Activated CD4-positive, alpha-beta T cell treated with anti-CD3 and anti-CD28 coated beads, Interleukin-2, amount 10 ng/mL, durations not matched to agents 24 days and 14 days (primary cell): ENCODE results near the gene NDUFA9. TPM values are rescaled to one million over a fixed set of nuclear protein-coding genes. Genes with fewer than 3 reads are reported as not detected.

Experiments
- DNase-seq: peaks from one replicate; pipeline ENCODE4 v3.0.0; 2022
- H3K27ac Mint-ChIP-seq: one replicate; pipeline ENCODE4 v1.8.0; 2022; ENCODE audit warnings: mild to moderate bottlenecking, mixed read lengths
- H3K27me3 Mint-ChIP-seq: one replicate; pipeline ENCODE4 v1.8.0; 2022; ENCODE audit warnings: mixed read lengths
- H3K36me3 Mint-ChIP-seq: one replicate; pipeline ENCODE4 v1.8.0; 2022; ENCODE audit warnings: low read depth, mild to moderate bottlenecking, mixed read lengths
- H3K4me1 Mint-ChIP-seq: one replicate; pipeline ENCODE4 v1.8.0; 2021; ENCODE audit warnings: mixed read lengths
- H3K4me3 Mint-ChIP-seq: one replicate; pipeline ENCODE4 v1.8.0; 2022; ENCODE audit warnings: mild to moderate bottlenecking, moderate library complexity, mixed read lengths
- H3K9me3 Mint-ChIP-seq: one replicate; pipeline ENCODE4 v1.8.0; 2021; ENCODE audit warnings: mixed read lengths
- intact Hi-C: fragments of 100-400 bp; cut with micrococcal nuclease; formaldehyde crosslinking; loops from one replicate; pipeline ENCODE4 v1.15.1; 2023
- total RNA-seq: library from RNA; stranded (reverse); gene quantifications from 2 replicates; pipeline ENCODE4 v1.2.3, GENCODE V29; 2022

NDUFA9 gene
- 130 and 139 TPM in 2 replicates for total RNA-seq

GRCh38 chr12:4648501-4649357 lies at the start of gene NDUFA9, which contains the start of gene AKAP3:
TSS of gene NDUFA9 (plus strand) at chr12:4649114. CDS start at chr12:4649127, 13 bp downstream.
TSS of gene AKAP3 (minus strand) at chr12:4649051. CDS start at chr12:4638196, 10,855 bp downstream.
- Mint-ChIP-seq H3K9me3 (no peaks in the 10 kb centered on the region), H3K4me1 (peaks cover 36% of the 10 kb centered on the region), H3K36me3 (peaks cover 4% of the 10 kb centered on the region), H3K27ac (peak within 1 kb of the TSS; percentile 96), H3K27me3 (peaks cover 5% of the 10 kb centered on the region), H3K4me3 (peak within 1 kb of the TSS; percentile 98)
- DNase-seq = peak; percentile 94
- intact Hi-C loops = loop anchor here (1.0 to 2.0 kb wide), 4 partner anchors 44 to 896 kb away; partner anchors contain the start of genes CRACR2A, RAD51AP1 and TIGAR

GRCh38 chr12:4603421-4603820 lies 45.5 kb upstream of the NDUFA9 start:
- peaks cover 19% of the 10 kb centered on the region for H3K27me3 Mint-ChIP-seq
- H3K9me3 Mint-ChIP-seq = no peaks in the 10 kb centered on the region
- DNase-seq = no peak
- H3K4me1 Mint-ChIP-seq = peaks cover 7% of the 10 kb centered on the region
- no peak overlapping the region for H3K27ac Mint-ChIP-seq
- no peaks in the 10 kb centered on the region for H3K36me3 Mint-ChIP-seq
- intact Hi-C loops = loop anchor here (10.0 kb wide), 1 partner anchor 151 kb away; no protein-coding TSS in a partner anchor
- no peak overlapping the region for H3K4me3 Mint-ChIP-seq

GRCh38 chr12:4603946-4604345 lies 45.0 kb upstream of the NDUFA9 start:
- Mint-ChIP-seq H3K4me3 (no peak overlapping the region), H3K4me1 (peaks cover 7% of the 10 kb centered on the region), H3K27me3 (peaks cover 19% of the 10 kb centered on the region), H3K27ac (no peak overlapping the region), H3K9me3 (no peaks in the 10 kb centered on the region), H3K36me3 (no peaks in the 10 kb centered on the region)
- DNase-seq = no peak
- intact Hi-C loops = loop anchor here (1.0 to 10.0 kb wide), 2 partner anchors 44 to 151 kb away; no protein-coding TSS in a partner anchor

- no peaks in the 10 kb centered on the region for H3K36me3 Mint-ChIP-seq
- no peaks in the 10 kb centered on the region for H3K9me3 Mint-ChIP-seq
- H3K27ac Mint-ChIP-seq = peak overlapping the region; percentile 91
- peak; percentile 94 for DNase-seq
- peaks cover 7% of the 10 kb centered on the region for H3K4me1 Mint-ChIP-seq
- peak overlapping the region; percentile 91 for H3K4me3 Mint-ChIP-seq
- peaks cover 19% of the 10 kb centered on the region for H3K27me3 Mint-ChIP-seq
- intact Hi-C loops = loop anchor here (1.0 to 10.0 kb wide), 2 partner anchors 44 to 150 kb away; no protein-coding TSS in a partner anchor
These were observed 44.2 kb upstream of the NDUFA9 start for GRCh38 chr12:4604684-4605193.

- Mint-ChIP-seq H3K4me1 (peaks cover 7% of the 10 kb centered on the region), H3K4me3 (no peak overlapping the region), H3K9me3 (no peaks in the 10 kb centered on the region), H3K27ac (no peak overlapping the region), H3K36me3 (peaks cover 4% of the 10 kb centered on the region), H3K27me3 (peaks cover 14% of the 10 kb centered on the region)
- intact Hi-C loops = loop anchor here (10.0 kb wide), 1 partner anchor 148 kb away; no protein-coding TSS in a partner anchor
- no peak for DNase-seq
These were observed 41.9 kb upstream of the NDUFA9 start for GRCh38 chr12:4607056-4607455.

- intact Hi-C loops = loop anchor here (10.0 kb wide), 1 partner anchor 146 kb away; no protein-coding TSS in a partner anchor
- H3K4me1 Mint-ChIP-seq = peaks cover 7% of the 10 kb centered on the region
- H3K4me3 Mint-ChIP-seq = no peak overlapping the region
- no peaks in the 10 kb centered on the region for H3K9me3 Mint-ChIP-seq
- H3K27me3 Mint-ChIP-seq = no peaks in the 10 kb centered on the region
- no peak overlapping the region for H3K27ac Mint-ChIP-seq
- H3K36me3 Mint-ChIP-seq = peaks cover 15% of the 10 kb centered on the region
- DNase-seq = no peak
These were observed 39.8 kb upstream of the NDUFA9 start for GRCh38 chr12:4609071-4609470.

DNA sequence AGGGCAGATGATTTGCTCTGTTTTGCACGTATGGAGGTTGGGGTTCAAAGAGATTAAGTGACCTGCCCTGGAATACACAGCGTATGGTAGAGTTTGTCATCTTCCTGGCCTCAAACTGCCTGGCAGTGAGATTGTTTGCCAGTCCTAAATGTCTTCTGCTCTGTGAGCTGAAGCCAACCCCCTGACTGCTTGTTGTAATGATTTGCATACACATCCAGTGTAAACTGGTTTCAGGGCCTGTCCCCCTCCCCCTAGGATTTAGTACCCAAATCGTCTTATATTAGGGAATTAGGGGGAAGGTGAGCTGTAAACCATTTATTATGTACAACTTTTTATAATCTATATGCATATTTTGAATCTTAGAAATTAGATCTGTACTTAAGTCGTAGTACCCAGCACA lies 38.4 kb upstream of the NDUFA9 start:
- DNase-seq = no peak
- Mint-ChIP-seq H3K27me3 (no peaks in the 10 kb centered on the region), H3K4me3 (no peak overlapping the region), H3K27ac (no peak overlapping the region), H3K4me1 (peaks cover 3% of the 10 kb centered on the region), H3K36me3 (peaks cover 20% of the 10 kb centered on the region), H3K9me3 (no peaks in the 10 kb centered on the region)
- intact Hi-C loops = no loop called here

DNA sequence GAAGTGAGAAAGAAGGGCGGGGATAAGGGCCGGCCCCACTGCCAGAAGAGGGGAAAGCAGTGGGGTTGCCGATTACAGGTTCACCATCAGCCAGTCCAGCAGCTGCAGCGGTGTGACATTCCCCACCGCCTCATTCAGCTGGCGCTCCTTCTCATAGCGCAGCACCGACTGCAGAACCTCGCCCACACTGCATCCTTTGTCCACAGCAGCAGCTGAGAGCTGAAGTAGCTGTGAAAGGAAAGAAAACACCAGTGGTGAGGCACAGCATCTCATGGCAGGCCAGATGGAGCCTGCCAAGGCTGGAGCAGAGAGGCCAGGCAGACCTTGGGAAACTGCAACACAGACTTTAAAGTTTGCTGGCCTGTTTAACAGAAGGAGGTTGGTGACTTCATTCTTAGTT lies 33.2 kb upstream of the NDUFA9 start:
- no peaks in the 10 kb centered on the region for H3K4me1 Mint-ChIP-seq
- no peak overlapping the region for H3K4me3 Mint-ChIP-seq
- no peaks in the 10 kb centered on the region for H3K9me3 Mint-ChIP-seq
- DNase-seq = no peak
- H3K27ac Mint-ChIP-seq = no peak overlapping the region
- no peaks in the 10 kb centered on the region for H3K27me3 Mint-ChIP-seq
- H3K36me3 Mint-ChIP-seq = peaks cover 16% of the 10 kb centered on the region
- intact Hi-C loops = no loop called here

- no peaks in the 10 kb centered on the region for H3K9me3 Mint-ChIP-seq
- DNase-seq = no peak
- intact Hi-C loops = no loop called here
- H3K27ac Mint-ChIP-seq = no peak overlapping the region
- no peaks in the 10 kb centered on the region for H3K36me3 Mint-ChIP-seq
- H3K4me3 Mint-ChIP-seq = no peak overlapping the region
- peaks cover 29% of the 10 kb centered on the region for H3K27me3 Mint-ChIP-seq
- H3K4me1 Mint-ChIP-seq = no peaks in the 10 kb centered on the region
These were observed 27.4 kb upstream of the NDUFA9 start for GRCh38 chr12:4621511-4621910.

DNA sequence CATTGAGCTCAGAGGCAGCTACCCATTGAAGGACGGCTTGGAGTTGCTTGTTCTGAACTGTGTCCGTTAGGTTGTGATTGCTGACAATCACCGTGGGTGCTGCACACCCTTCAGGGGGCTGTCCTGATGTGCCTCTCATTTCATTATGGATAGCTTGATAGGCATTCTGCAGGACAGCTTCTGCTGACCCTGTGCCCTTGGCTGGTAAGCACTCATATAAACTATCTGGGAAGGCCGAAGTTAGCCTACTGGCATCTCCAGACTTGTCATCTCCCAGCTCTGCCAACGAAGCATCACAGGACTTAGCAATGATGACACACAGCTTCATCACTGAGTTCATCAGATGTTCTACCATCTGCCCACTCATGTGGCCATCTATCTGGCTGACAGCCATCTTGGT lies 22.4 kb upstream of the NDUFA9 start:
- Mint-ChIP-seq H3K4me1 (no peaks in the 10 kb centered on the region), H3K9me3 (no peaks in the 10 kb centered on the region), H3K4me3 (no peak overlapping the region), H3K36me3 (no peaks in the 10 kb centered on the region), H3K27me3 (peaks cover 42% of the 10 kb centered on the region), H3K27ac (no peak overlapping the region)
- intact Hi-C loops = no loop called here
- DNase-seq = no peak

GRCh38 chr12:4628406-4628805 lies 20.5 kb upstream of the NDUFA9 start:
- Mint-ChIP-seq H3K27me3 (peaks cover 31% of the 10 kb centered on the region), H3K4me3 (no peak overlapping the region), H3K9me3 (no peaks in the 10 kb centered on the region), H3K36me3 (no peaks in the 10 kb centered on the region), H3K27ac (no peak overlapping the region), H3K4me1 (no peaks in the 10 kb centered on the region)
- DNase-seq = no peak
- intact Hi-C loops = no loop called here

- Mint-ChIP-seq H3K4me1 (no peaks in the 10 kb centered on the region), H3K9me3 (no peaks in the 10 kb centered on the region), H3K36me3 (no peaks in the 10 kb centered on the region), H3K27ac (no peak overlapping the region), H3K27me3 (peaks cover 27% of the 10 kb centered on the region), H3K4me3 (no peak overlapping the region)
- intact Hi-C loops = no loop called here
- DNase-seq = no peak
These were observed 18.7 kb upstream of the NDUFA9 start for GRCh38 chr12:4630262-4630661.

DNA sequence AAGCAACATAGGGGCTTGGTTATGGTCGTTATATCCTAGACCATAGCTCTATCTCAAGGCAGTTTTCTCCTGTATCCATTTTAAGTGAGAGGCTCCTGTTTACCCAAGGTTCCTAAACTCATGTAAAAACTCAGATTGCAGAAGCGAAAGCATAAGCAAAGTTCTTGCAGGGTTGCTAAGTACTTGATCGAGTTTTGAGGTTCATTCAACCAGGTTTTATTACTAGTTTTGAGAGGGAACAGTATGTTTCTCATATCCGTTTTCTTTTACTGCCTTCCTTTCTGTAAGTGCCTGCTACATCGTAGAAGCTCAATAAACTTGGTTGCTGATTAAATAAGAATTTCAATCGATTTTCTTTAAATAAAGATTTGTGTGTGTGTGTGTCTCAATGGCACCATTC lies 5.2 kb upstream of the NDUFA9 start:
- intact Hi-C loops = no loop called here
- no peak for DNase-seq
- Mint-ChIP-seq H3K4me3 (no peak overlapping the region), H3K9me3 (no peaks in the 10 kb centered on the region), H3K36me3 (peaks cover under 1% of the 10 kb centered on the region), H3K27me3 (peaks cover 17% of the 10 kb centered on the region), H3K27ac (no peak overlapping the region), H3K4me1 (peaks cover 8% of the 10 kb centered on the region)

DNA sequence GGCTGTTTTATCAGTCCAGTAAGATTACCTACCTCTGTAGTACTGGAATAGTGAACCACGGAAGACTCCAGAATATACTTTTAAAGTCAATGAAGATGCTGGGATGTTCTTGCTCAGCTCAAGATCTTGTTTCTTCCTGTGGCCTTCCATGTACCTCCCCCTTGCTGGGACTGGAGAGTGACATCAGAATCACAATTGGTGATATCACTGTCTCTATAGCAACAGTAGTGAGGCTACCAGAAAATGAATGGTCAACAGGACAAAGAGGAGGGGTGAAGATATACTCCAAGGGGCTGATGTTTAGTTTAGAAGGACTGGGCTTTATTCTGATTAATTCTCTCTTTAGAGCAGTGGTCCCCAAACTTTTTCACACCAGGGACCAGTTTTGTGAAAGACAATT lies 3.9 kb upstream of the NDUFA9 start:
- H3K27me3 Mint-ChIP-seq = peaks cover 14% of the 10 kb centered on the region
- H3K4me1 Mint-ChIP-seq = peaks cover 13% of the 10 kb centered on the region
- H3K36me3 Mint-ChIP-seq = peaks cover 4% of the 10 kb centered on the region
- intact Hi-C loops = no loop called here
- H3K4me3 Mint-ChIP-seq = no peak overlapping the region
- no peaks in the 10 kb centered on the region for H3K9me3 Mint-ChIP-seq
- DNase-seq = no peak
- H3K27ac Mint-ChIP-seq = no peak overlapping the region
